GM12891 (cell line): Measurements from ENCODE around the gene SRGAP2B.
"Not testable (repeated sequence)": the region's sequence is repeated elsewhere in the genome, so short reads cannot be mapped to it uniquely, and the experiment has no call there.

Experiments used
- POLR2A ChIP-seq: IDR thresholded peaks from 2 replicates; pipeline ENCODE4 v1.6.1; 2011; ENCODE audit warnings: low read depth, low read length, control low read depth
- POU2F2 ChIP-seq: IDR thresholded peaks from 2 replicates; pipeline ENCODE4 v1.6.1; 2011; ENCODE audit warnings: low read depth, mild to moderate bottlenecking, control low read depth, low read length, moderate library complexity

GRCh38 chr1:144966488-144966887, 128.6 kb downstream of the SRGAP2B start:
- TF ChIP-seq POLR2A, POU2F2: not testable (repeated sequence)
